Chondrocyte (in vitro differentiated cells): ENCODE data around the gene CKMT2. TPM values are rescaled to one million over a fixed set of nuclear protein-coding genes. Genes with fewer than 3 reads are reported as not detected.
"Not testable (repeated sequence)": the region's sequence is repeated elsewhere in the genome, so short reads cannot be mapped to it uniquely, and the experiment has no call there.

Experiments
- DNase-seq: peaks from one replicate; pipeline ENCODE4 v3.0.0; 2021; ENCODE audit warnings: mixed read lengths, low spot score
- H3K27ac Mint-ChIP-seq: one replicate; pipeline ENCODE4 v1.8.0; 2021; ENCODE audit warnings: mild to moderate bottlenecking, moderate library complexity, mixed read lengths; ENCODE audit not compliant: unreplicated experiment
- H3K27me3 Mint-ChIP-seq: 2 replicates; pipeline ENCODE4 v1.8.0; 2021; ENCODE audit warnings: low read depth, mixed read lengths
- H3K36me3 Mint-ChIP-seq: 2 replicates; pipeline ENCODE4 v1.8.0; 2021; ENCODE audit warnings: low read depth, mixed read lengths
- H3K4me1 Mint-ChIP-seq: 2 replicates; pipeline ENCODE4 v1.8.0; 2021; ENCODE audit warnings: low read depth, mild to moderate bottlenecking, mixed read lengths
- H3K4me3 Mint-ChIP-seq: one replicate; pipeline ENCODE4 v1.8.0; 2021; ENCODE audit warnings: mild to moderate bottlenecking, moderate library complexity, mixed read lengths; ENCODE audit not compliant: unreplicated experiment
- H3K9me3 Mint-ChIP-seq: 2 replicates; pipeline ENCODE4 v1.8.0; 2021; ENCODE audit warnings: low read depth, mixed read lengths
- CTCF ChIP-seq: fragments of 200-600 bp; sonication (generic); IDR thresholded peaks from 2 replicates; pipeline ENCODE4 v1.5.0; 2021; ENCODE audit warnings: antibody characterized with exemption, mild to moderate bottlenecking, moderate library complexity
- total RNA-seq: library from RNA; stranded (reverse); gene quantifications from 3 replicates; pipeline ENCODE4 v1.2.1, GENCODE V29; 2021

The CKMT2 gene
- total RNA-seq, 1 donor from 2014 or later, result not detected

- no peak for DNase-seq
- H3K27me3 Mint-ChIP-seq, result no peaks in the 10 kb centered on the region
- H3K27ac Mint-ChIP-seq, result no peak overlapping the region
- peaks cover 5% of the 10 kb centered on the region for H3K9me3 Mint-ChIP-seq
- H3K4me1 Mint-ChIP-seq, result peaks cover 21% of the 10 kb centered on the region
- H3K36me3 Mint-ChIP-seq, result peaks cover 8% of the 10 kb centered on the region
- no peak overlapping the region for H3K4me3 Mint-ChIP-seq
- no peak for TF ChIP-seq CTCF
Observed at GRCh38 chr5:81288021-81288433, 54.9 kb downstream of the CKMT2 start.

- Mint-ChIP-seq H3K27ac (peak overlapping the region; percentile 62), H3K4me3 (no peak overlapping the region), H3K9me3 (peaks cover 17% of the 10 kb centered on the region), H3K27me3 (no peaks in the 10 kb centered on the region), H3K4me1 (peaks cover 19% of the 10 kb centered on the region), H3K36me3 (peaks cover 15% of the 10 kb centered on the region)
- TF ChIP-seq CTCF, result no peak
- DNase-seq, result no peak
Observed at GRCh38 chr5:81290146-81290545, 57.0 kb downstream of the CKMT2 start.

DNA sequence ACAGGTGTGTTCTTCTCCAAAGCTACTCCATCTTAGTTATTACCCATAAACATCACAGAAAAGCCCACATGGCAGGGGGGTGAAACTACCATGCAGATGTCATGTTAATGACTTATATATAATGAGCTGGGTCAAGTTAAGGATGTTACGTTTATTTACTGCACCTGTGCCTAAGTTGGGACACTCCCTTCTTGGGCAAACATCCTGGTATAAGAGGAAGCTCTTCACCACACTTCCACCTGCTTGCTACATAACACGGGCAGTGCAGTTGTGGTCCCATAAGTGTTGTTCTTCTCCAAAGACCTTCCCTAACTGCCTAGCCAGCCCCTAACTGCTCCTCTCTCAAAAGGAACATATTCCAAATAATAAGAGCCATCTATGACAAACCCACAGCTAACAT lies 59.0 kb downstream of the CKMT2 start:
- Mint-ChIP-seq H3K27me3 (no peaks in the 10 kb centered on the region), H3K9me3 (peaks cover 17% of the 10 kb centered on the region), H3K36me3 (peaks cover 11% of the 10 kb centered on the region), H3K27ac (no peak overlapping the region), H3K4me1 (peaks cover 14% of the 10 kb centered on the region), H3K4me3 (no peak overlapping the region)
- no peak for DNase-seq
- TF ChIP-seq CTCF, result no peak

- not testable (repeated sequence) for H3K27ac Mint-ChIP-seq, H3K4me3 Mint-ChIP-seq, DNase-seq, H3K27me3 Mint-ChIP-seq
- peaks cover 18% of the 10 kb centered on the region for H3K4me1 Mint-ChIP-seq
- H3K36me3 Mint-ChIP-seq, result peaks cover 11% of the 10 kb centered on the region
- peaks cover 17% of the 10 kb centered on the region for H3K9me3 Mint-ChIP-seq
Observed at GRCh38 chr5:81294021-81294420, 60.9 kb downstream of the CKMT2 start.

- Mint-ChIP-seq H3K36me3 (peaks cover 8% of the 10 kb centered on the region), H3K4me3 (no peak overlapping the region), H3K9me3 (peaks cover 13% of the 10 kb centered on the region), H3K4me1 (peaks cover 27% of the 10 kb centered on the region), H3K27ac (no peak overlapping the region), H3K27me3 (no peaks in the 10 kb centered on the region)
- no peak for DNase-seq
- TF ChIP-seq CTCF, result no peak
Observed at GRCh38 chr5:81297531-81297930, 64.4 kb downstream of the CKMT2 start.

DNA sequence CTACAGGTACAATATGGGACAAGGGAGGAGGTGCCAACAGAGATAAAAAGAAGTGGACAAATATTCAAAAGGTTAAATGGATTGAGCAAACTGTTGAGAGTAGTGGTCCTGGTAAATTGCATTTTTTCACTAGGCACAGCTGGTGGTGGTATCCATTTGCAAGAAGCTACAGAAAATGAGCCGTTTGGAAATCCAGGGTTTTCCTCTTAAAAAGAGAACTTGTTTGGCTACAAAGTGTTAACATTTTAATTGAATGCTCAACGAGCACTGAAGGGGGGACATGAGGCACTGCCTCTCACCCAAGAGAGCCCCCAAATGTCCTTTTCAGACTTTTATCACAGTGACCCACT lies 67.8 kb downstream of the CKMT2 start:
- H3K4me1 Mint-ChIP-seq, result peaks cover 38% of the 10 kb centered on the region
- H3K36me3 Mint-ChIP-seq, result peaks cover 5% of the 10 kb centered on the region
- no peaks in the 10 kb centered on the region for H3K9me3 Mint-ChIP-seq
- H3K27me3 Mint-ChIP-seq, result no peaks in the 10 kb centered on the region
- TF ChIP-seq CTCF, result no peak
- H3K27ac Mint-ChIP-seq, result peak overlapping the region; percentile 99
- DNase-seq, result no peak
- peak overlapping the region; percentile 97 for H3K4me3 Mint-ChIP-seq
